Liver (tissue), 3 donors: Measurements from ENCODE around the gene STIM1.

ENCODE experiments used
- CTCF ChIP-seq: fragments of 150-350 bp; IDR thresholded peaks from 2 replicates; pipeline ENCODE4 v1.5.1; 2017; ENCODE audit warnings: improper control_type of control experiment, low read depth, low read length; ENCODE audit not compliant: missing input control
- EGR1 ChIP-seq, 2 donors: IDR thresholded peaks; 2 replicates each; pipeline ENCODE4 v1.6.1; 2016 to 2018; ENCODE audit warnings: antibody characterized with exemption in 2 of 2, low read depth in 2 of 2
- FOXA1 ChIP-seq: IDR thresholded peaks from 2 replicates; pipeline ENCODE4 v1.6.1; 2016; ENCODE audit warnings: antibody characterized with exemption
- GABPA ChIP-seq, 2 donors: IDR thresholded peaks in 1 of 2; conservative IDR thresholded peaks in 1 of 2; 2 replicates each; pipeline ENCODE4 v1.6.1; 2016; ENCODE audit warnings: antibody characterized with exemption in 2 of 2, mild to moderate bottlenecking in 1 of 2, moderate library complexity in 1 of 2
- JUND ChIP-seq, 2 donors: IDR thresholded peaks; 2 replicates each; pipeline ENCODE4 v1.6.1; 2016; ENCODE audit warnings: antibody characterized with exemption in 2 of 2
- NR2F2 ChIP-seq: IDR thresholded peaks from 2 replicates; pipeline ENCODE4 v1.6.1; 2016; ENCODE audit warnings: antibody characterized with exemption
- RAD21 ChIP-seq, 2 donors: IDR thresholded peaks; 2 replicates each; pipeline ENCODE4 v1.6.1; 2016; ENCODE audit warnings: antibody characterized with exemption in 2 of 2, mild to moderate bottlenecking in 2 of 2
- REST ChIP-seq: IDR thresholded peaks from 2 replicates; pipeline ENCODE4 v1.6.1; 2016; ENCODE audit warnings: antibody characterized with exemption, mild to moderate bottlenecking
- RXRA ChIP-seq, 2 donors: IDR thresholded peaks; 2 replicates each; pipeline ENCODE4 v1.6.1; 2017 to 2018; ENCODE audit warnings: antibody characterized with exemption in 2 of 2, mild to moderate bottlenecking in 1 of 2
- SP1 ChIP-seq: IDR thresholded peaks from 2 replicates; pipeline ENCODE4 v1.6.1; 2018; ENCODE audit warnings: antibody characterized with exemption, mild to moderate bottlenecking
- YY1 ChIP-seq: IDR thresholded peaks from 2 replicates; pipeline ENCODE4 v1.6.1; 2016; ENCODE audit warnings: antibody characterized with exemption, mild to moderate bottlenecking
- TF ChIP-seq, protein P1 (sequence below): IDR thresholded peaks from 2 replicates; pipeline ENCODE4 v1.6.1; 2016; ENCODE audit warnings: antibody characterized with exemption
- TF ChIP-seq, protein P2 (sequence below): IDR thresholded peaks from 2 replicates; pipeline ENCODE4 v1.6.1; 2016; ENCODE audit warnings: antibody characterized with exemption
- donor health status: healthy.
- donor health status: healthy.

- no peak for TF ChIP-seq CTCF
- TF ChIP-seq RAD21 (IDR thresholded peaks at IDR 0.05), result no peak
- no peak for TF ChIP-seq SP1
- no peak for TF ChIP-seq YY1
- TF ChIP-seq JUND (IDR thresholded peaks at IDR 0.05), result no peak
- TF ChIP-seq EGR1 (IDR thresholded peaks at IDR 0.05; ENCODE audit: low read depth in 2 of 2), result no peak
- TF ChIP-seq, protein P1, sequence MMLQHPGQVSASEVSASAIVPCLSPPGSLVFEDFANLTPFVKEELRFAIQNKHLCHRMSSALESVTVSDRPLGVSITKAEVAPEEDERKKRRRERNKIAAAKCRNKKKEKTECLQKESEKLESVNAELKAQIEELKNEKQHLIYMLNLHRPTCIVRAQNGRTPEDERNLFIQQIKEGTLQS, result no peak
- no peak for TF ChIP-seq REST
- TF ChIP-seq, protein P2, sequence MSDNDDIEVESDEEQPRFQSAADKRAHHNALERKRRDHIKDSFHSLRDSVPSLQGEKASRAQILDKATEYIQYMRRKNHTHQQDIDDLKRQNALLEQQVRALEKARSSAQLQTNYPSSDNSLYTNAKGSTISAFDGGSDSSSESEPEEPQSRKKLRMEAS, result no peak
- no peak for TF ChIP-seq FOXA1
- TF ChIP-seq NR2F2, result no peak
- no peak for TF ChIP-seq GABPA (IDR thresholded peaks at IDR 0.05 in 1 of 2, conservative IDR thresholded peaks at IDR 0.05 in 1 of 2)
- no peak for TF ChIP-seq RXRA (IDR thresholded peaks at IDR 0.05)
These were observed 70.0 kb downstream of the STIM1 start for GRCh38 chr11:3925513-3925912.
